CD14-positive monocyte (primary cell): ENCODE measurements around the gene NLK. TPM values are rescaled to one million over a fixed set of nuclear protein-coding genes. Genes with fewer than 3 reads are reported as not detected.

ENCODE experiments used
- DNase-seq, 3 donors: peaks; one replicate each; pipeline ENCODE4 v3.0.0-alpha.2; 2011 to 2022
- H2AFZ ChIP-seq: 2 replicates; pipeline ENCODE4 v1.6.0; 2012; ENCODE audit warnings: mild to moderate bottlenecking, low read depth, low read length, inconsistent platforms; ENCODE audit not compliant: insufficient read depth, poor library complexity, severe bottlenecking
- H3K27ac ChIP-seq, 2 donors: 1 replicate in 1 of 2; 2 replicates in 1 of 2; pipeline ENCODE4 v1.5.1; 2012 to 2013; ENCODE audit warnings: low read length in 2 of 2, control low read depth in 1 of 2, inconsistent platforms in 1 of 2, low read depth in 1 of 2, mild to moderate bottlenecking in 1 of 2
- H3K27me3 ChIP-seq, 2 donors: one replicate each; pipeline versions ENCODE4 v1.6.0 to v1.6.1; 2011 to 2013; ENCODE audit warnings: low read length in 2 of 2; ENCODE audit not compliant: control insufficient read depth in 2 of 2, insufficient read depth in 2 of 2
- H3K36me3 ChIP-seq, 2 donors: replicated peaks in 1 of 2; 1 replicate in 1 of 2; 2 replicates in 1 of 2; pipeline versions ENCODE4 v1.5.1 to v1.6.1; 2012 to 2013; ENCODE audit warnings: low read length in 2 of 2, control low read depth in 1 of 2, inconsistent platforms in 1 of 2, mild to moderate bottlenecking in 1 of 2; ENCODE audit not compliant: insufficient read depth in 2 of 2, control insufficient read depth in 1 of 2
- H3K4me1 ChIP-seq, 2 donors: 1 replicate in 1 of 2; 2 replicates in 1 of 2; pipeline versions ENCODE4 v1.5.1 to v1.6.1; 2012 to 2013; ENCODE audit warnings: low read length in 2 of 2, control low read depth in 1 of 2, inconsistent platforms in 1 of 2, mild to moderate bottlenecking in 1 of 2, moderate library complexity in 1 of 2; ENCODE audit not compliant: insufficient read depth in 2 of 2, control insufficient read depth in 1 of 2
- H3K4me2 ChIP-seq: replicated peaks from 2 replicates; pipeline ENCODE3; 2012; ENCODE audit warnings: low read length, moderate library complexity, mild to moderate bottlenecking; ENCODE audit not compliant: poor library complexity, severe bottlenecking; ENCODE audit errors: extremely low read depth
- H3K4me3 ChIP-seq, 3 experiments: fragments of 200-600 bp in 1 of 3; sonication (generic) in 1 of 3; replicated peaks in 1 of 3; 1 replicate in 2 of 3; 2 replicates in 1 of 3; pipeline ENCODE4 v1.5.1; 2011 to 2013; ENCODE audit warnings: low read length in 3 of 3, mild to moderate bottlenecking in 3 of 3, control low read depth in 2 of 3, low read depth in 2 of 3, inconsistent platforms in 1 of 3, moderate library complexity in 1 of 3
- H3K79me2 ChIP-seq: 2 replicates; pipeline ENCODE4 v1.6.0; 2012; ENCODE audit warnings: mild to moderate bottlenecking, control low read depth, inconsistent platforms, low read length, moderate library complexity; ENCODE audit not compliant: insufficient read depth
- H3K9ac ChIP-seq: 2 replicates; pipeline ENCODE4 v1.6.0; 2017; ENCODE audit warnings: low read length, mild to moderate bottlenecking; ENCODE audit not compliant: insufficient read depth, poor library complexity, severe bottlenecking
- H3K9me3 ChIP-seq, 2 donors: replicated peaks in 1 of 2; 1 replicate in 1 of 2; 2 replicates in 1 of 2; pipeline versions ENCODE4 v1.5.1 to v1.6.1; 2012 to 2013; ENCODE audit warnings: low read length in 2 of 2, control low read depth in 1 of 2; ENCODE audit not compliant: control insufficient read depth in 1 of 2, insufficient read depth in 1 of 2
- H4K20me1 ChIP-seq: 2 replicates; pipeline ENCODE4 v1.6.0; 2012; ENCODE audit warnings: mild to moderate bottlenecking, low read length, control low read depth, moderate library complexity; ENCODE audit not compliant: insufficient read depth
- H3K27ac Mint-ChIP-seq, 7 donors: one replicate each; pipeline ENCODE4 v1.8.0; 2020; ENCODE audit warnings: mild to moderate bottlenecking in 7 of 7, mixed read lengths in 7 of 7, moderate library complexity in 6 of 7, inconsistent platforms in 2 of 7
- H3K27me3 Mint-ChIP-seq, 3 donors: one replicate each; pipeline ENCODE4 v1.8.0; 2021 to 2022; ENCODE audit warnings: low read depth in 3 of 3, mild to moderate bottlenecking in 3 of 3, mixed read lengths in 3 of 3, moderate library complexity in 3 of 3, inconsistent platforms in 1 of 3
- H3K36me3 Mint-ChIP-seq, 2 donors: one replicate each; pipeline ENCODE4 v1.8.0; 2020; ENCODE audit warnings: mixed read lengths in 2 of 2, inconsistent platforms in 1 of 2, mild to moderate bottlenecking in 1 of 2
- H3K4me1 Mint-ChIP-seq: one replicate; pipeline ENCODE4 v1.8.0; 2020; ENCODE audit warnings: mild to moderate bottlenecking, mixed read lengths
- H3K4me3 Mint-ChIP-seq, 2 donors: one replicate each; pipeline ENCODE4 v1.8.0; 2020; ENCODE audit warnings: mild to moderate bottlenecking in 2 of 2, mixed read lengths in 2 of 2, moderate library complexity in 1 of 2
- H3K9me3 Mint-ChIP-seq, 7 donors: one replicate each; pipeline ENCODE4 v1.8.0; 2020 to 2022; ENCODE audit warnings: mixed read lengths in 7 of 7, mild to moderate bottlenecking in 6 of 7, moderate library complexity in 6 of 7, inconsistent platforms in 2 of 7
- CTCF ChIP-seq: fragments of 200-600 bp; IDR thresholded peaks from one replicate; pipeline ENCODE4 v1.8.0; 2022; ENCODE audit warnings: antibody characterized with exemption, mild to moderate bottlenecking
- WGBS: methylation state at CpG from one replicate; pipeline ENCODE4 v1.1.5; 2013; ENCODE audit warnings: missing lambda C conversion rate; ENCODE audit not compliant: insufficient coverage; 5-methylcytosine and 5-hydroxymethylcytosine counted together
- intact Hi-C, 2 donors: fragments of 100-400 bp; cut with micrococcal nuclease; formaldehyde crosslinking; loops; one replicate each; pipeline versions ENCODE4 v1.15.0 to v1.15.1; 2023
- polyA plus RNA-seq, 3 donors: library from polyadenylated mRNA; depleted of rRNA in 1 of 3; unstranded in 2 of 3; stranded (reverse) in 1 of 3; fragments of 300-500 nt in 2 of 3; fragments of >200 nt in 1 of 3; fragmentation: Illumina TruSeq in 2 of 3; gene quantifications; 1 replicate in 2 of 3; 2 replicates in 1 of 3; pipeline ENCODE4 v1.2.3, GENCODE V29; 2012 to 2021

The NLK gene
- polyA plus RNA-seq, 3 donors, result 1.7 to 6.5 (median 2.0) TPM

DNA sequence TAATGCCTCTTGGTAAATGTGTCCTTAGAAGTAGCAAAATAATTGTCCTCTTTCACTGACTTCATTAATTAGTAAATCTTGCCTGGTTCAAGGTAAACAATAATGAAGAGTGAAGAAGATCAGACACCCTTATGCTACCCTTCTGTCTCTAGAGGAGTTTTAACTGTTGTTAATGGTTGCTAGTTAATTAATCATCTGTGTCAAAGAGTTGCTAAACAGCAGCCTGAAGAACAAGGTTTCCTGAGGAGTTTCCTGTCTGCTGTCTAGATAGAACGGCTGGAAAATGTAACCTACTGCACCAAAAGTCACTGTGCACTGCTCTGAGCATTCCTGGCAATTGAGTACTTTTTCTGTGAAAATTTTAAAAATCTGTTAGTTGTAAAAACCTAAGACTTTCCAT, 131.3 kb downstream of the NLK start:
- H3K27me3 ChIP-seq, result no peaks in the 10 kb centered on the region
- no peak overlapping the region for H3K4me2 ChIP-seq
- H3K9ac ChIP-seq, result no peak overlapping the region
- Mint-ChIP-seq H3K36me3 (peaks cover 39 to 42% of the 10 kb centered on the region in 2 donors), H3K9me3 (peaks cover 0 to 1% (median 0%) of the 10 kb centered on the region in 7 donors), H3K27me3 (no peaks in the 10 kb centered on the region), H3K27ac (peak overlapping the region in 2 of 7 donors; percentile 15 to 32), H3K4me1 (peaks cover 28% of the 10 kb centered on the region), H3K4me3 (no peak overlapping the region)
- WGBS, result 0% methylated on average over 1 of the region's 1 CpG
- no peak for DNase-seq
- no peaks in the 10 kb centered on the region for H3K9me3 ChIP-seq
- H3K79me2 ChIP-seq, result no peaks in the 10 kb centered on the region
- no peak overlapping the region for H2AFZ ChIP-seq
- no peak for TF ChIP-seq CTCF
- intact Hi-C loops, result no loop called here
- peaks cover 8 to 56% of the 10 kb centered on the region in 2 donors for H3K36me3 ChIP-seq
- no peak overlapping the region for H3K4me3 ChIP-seq
- peaks cover 0 to 9% of the 10 kb centered on the region in 2 donors for H3K4me1 ChIP-seq
- H3K27ac ChIP-seq, result peak overlapping the region in 1 of 2 donors; percentile 2
- H4K20me1 ChIP-seq, result no peaks in the 10 kb centered on the region

- H3K27ac ChIP-seq, result no peak overlapping the region
Measured at GRCh38 chr17:28174352-28175046, 132.0 kb downstream of the NLK start.

More at GRCh38 chr17:28174352-28175046, 132.0 kb downstream of the NLK start:
- peaks cover 0 to 8% of the 10 kb centered on the region in 2 donors for H3K4me1 ChIP-seq
- H2AFZ ChIP-seq, result no peak overlapping the region
- no peak overlapping the region for H3K9ac ChIP-seq
- intact Hi-C loops, result no loop called here
- Mint-ChIP-seq H3K9me3 (peaks cover 0 to 1% (median 0%) of the 10 kb centered on the region in 7 donors), H3K4me3 (no peak overlapping the region), H3K27ac (peak overlapping the region in 1 of 7 donors; percentile 68), H3K4me1 (peaks cover 25% of the 10 kb centered on the region), H3K27me3 (no peaks in the 10 kb centered on the region), H3K36me3 (peaks cover 40 to 42% of the 10 kb centered on the region in 2 donors)
- no peak for TF ChIP-seq CTCF
- WGBS, result 50% methylated on average over 1 of the region's 5 CpGs
- H3K36me3 ChIP-seq, result peaks cover 8 to 57% of the 10 kb centered on the region in 2 donors
- no peaks in the 10 kb centered on the region for H3K79me2 ChIP-seq
- H3K27me3 ChIP-seq, result no peaks in the 10 kb centered on the region
- no peaks in the 10 kb centered on the region for H4K20me1 ChIP-seq
- no peaks in the 10 kb centered on the region for H3K9me3 ChIP-seq
- DNase-seq, result no peak
- no peak overlapping the region for H3K4me3 ChIP-seq
- H3K4me2 ChIP-seq, result no peak overlapping the region
